ENCODE results near the gene SLC6A4.

- TF ChIP-seq POLR2AphosphoS5 (IDR thresholded peaks at IDR 0.05; ENCODE audit: insufficient read depth, low read depth, low read length), result no peak
- no peak for TF ChIP-seq CTCF (IDR thresholded peaks at IDR 0.05; ENCODE audit: extremely low read depth in 1 of 2, insufficient read depth in 1 of 2, low read depth in 1 of 2, low read length in 2 of 2)
- TF ChIP-seq FOS (IDR thresholded peaks at IDR 0.05; ENCODE audit: borderline replicate concordance, insufficient read depth, low read length), result no peak
Measured at GRCh38 chr17:30249460-30249859, 14.0 kb upstream of the SLC6A4 start.
